ENCODE measurements around the gene FBN1. TPM values are rescaled to one million over a fixed set of nuclear protein-coding genes. Genes with fewer than 3 reads are reported as not detected.

Gene FBN1
- total and polyA plus RNA-seq, 8 donors = 1.5 to 35.2 (median 5.2) TPM

GRCh38 chr15:48469271-48469670, 176.2 kb downstream of the FBN1 start:
- Histone ChIP-seq H3K27ac (no peak overlapping the region), H3K4me3 (no peak overlapping the region), H3K9me3 (no peaks in the 10 kb centered on the region), H3K4me1 (no peaks in the 10 kb centered on the region), H3K27me3 (no peaks in the 10 kb centered on the region), H3K36me3 (no peaks in the 10 kb centered on the region)
- 89 to 92% methylated on average over 6 of the region's 6 CpGs for WGBS, 2 donors
- intact Hi-C loops (cut with DNase I) = no loop called here
- no peak for DNase-seq
- no peak for FAIRE-seq
- no peak for ATAC-seq
- no peak for TF ChIP-seq CTCF (IDR thresholded peaks at IDR 0.05)

- no peak for ATAC-seq
- Histone ChIP-seq H3K4me1 (no peaks in the 10 kb centered on the region), H3K9me3 (no peaks in the 10 kb centered on the region), H3K27ac (no peak overlapping the region), H3K36me3 (no peaks in the 10 kb centered on the region), H3K4me3 (no peak overlapping the region), H3K27me3 (no peaks in the 10 kb centered on the region)
- WGBS, 2 donors = 76 to 78% methylated on average over 4 of the region's 4 CpGs
- TF ChIP-seq CTCF (IDR thresholded peaks at IDR 0.05) = no peak
- intact Hi-C loops (cut with DNase I) = no loop called here
- FAIRE-seq = no peak
- DNase-seq = no peak
These were observed 177.7 kb downstream of the FBN1 start for GRCh38 chr15:48467801-48468200.

- WGBS, 2 donors = 96 to 100% methylated on average over 1 of the region's 1 CpG
- no peak for DNase-seq
- intact Hi-C loops (cut with DNase I) = no loop called here
These were observed 178.7 kb downstream of the FBN1 start for GRCh38 chr15:48466820-48467219.

GRCh38 chr15:48466079-48466478, 179.4 kb downstream of the FBN1 start:
- Histone ChIP-seq H3K27me3 (no peaks in the 10 kb centered on the region), H3K4me3 (no peak overlapping the region), H3K27ac (no peak overlapping the region), H3K9me3 (no peaks in the 10 kb centered on the region), H3K4me1 (no peaks in the 10 kb centered on the region), H3K36me3 (no peaks in the 10 kb centered on the region)
- intact Hi-C loops (cut with DNase I) = no loop called here
- FAIRE-seq (no peak), ATAC-seq (no peak), DNase-seq (no peak)
- TF ChIP-seq CTCF (IDR thresholded peaks at IDR 0.05) = no peak

More at GRCh38 chr15:48466820-48467219, 178.7 kb downstream of the FBN1 start:
- no peak for FAIRE-seq
- H3K27me3 ChIP-seq = no peaks in the 10 kb centered on the region
- H3K27ac ChIP-seq = no peak overlapping the region
- TF ChIP-seq CTCF (IDR thresholded peaks at IDR 0.05) = no peak
- H3K36me3 ChIP-seq = no peaks in the 10 kb centered on the region
- H3K4me3 ChIP-seq = no peak overlapping the region
- no peaks in the 10 kb centered on the region for H3K9me3 ChIP-seq
- ATAC-seq = no peak
- H3K4me1 ChIP-seq = no peaks in the 10 kb centered on the region

- WGBS, 2 donors = 83 to 85% methylated on average over 5 of the region's 5 CpGs
- Histone ChIP-seq H3K27ac (no peak overlapping the region), H3K9me3 (no peaks in the 10 kb centered on the region), H3K4me1 (no peaks in the 10 kb centered on the region), H3K27me3 (no peaks in the 10 kb centered on the region), H3K36me3 (no peaks in the 10 kb centered on the region), H3K4me3 (no peak overlapping the region)
- DNase-seq = no peak
- no peak for ATAC-seq
- FAIRE-seq = no peak
- TF ChIP-seq CTCF (IDR thresholded peaks at IDR 0.05) = no peak
- intact Hi-C loops (cut with DNase I) = no loop called here
These were observed 180.1 kb downstream of the FBN1 start for GRCh38 chr15:48465410-48465809.

All from pancreas (tissue), 10 donors.